Urinary bladder (tissue), 4 donors: ENCODE results near the gene LCN15. TPM values are rescaled to one million over a fixed set of nuclear protein-coding genes. Genes with fewer than 3 reads are reported as not detected.
"Not testable (repeated sequence)": the region's sequence is repeated elsewhere in the genome, so short reads cannot be mapped to it uniquely, and the experiment has no call there.

Experiments
- DNase-seq: peaks from one replicate; pipeline ENCODE4 v3.0.0-alpha.2; 2015; ENCODE audit errors: extremely low spot score
- H3K27ac ChIP-seq: one replicate; pipeline ENCODE4 v1.5.1; 2013; ENCODE audit warnings: low read depth, mild to moderate bottlenecking, moderate library complexity
- H3K36me3 ChIP-seq: one replicate; pipeline ENCODE4 v1.6.1; 2013; ENCODE audit warnings: mild to moderate bottlenecking, moderate library complexity; ENCODE audit not compliant: insufficient read depth
- H3K4me1 ChIP-seq: one replicate; pipeline ENCODE4 v1.6.1; 2013; ENCODE audit warnings: mild to moderate bottlenecking, moderate library complexity; ENCODE audit not compliant: insufficient read depth
- H3K4me3 ChIP-seq: one replicate; pipeline ENCODE4 v1.5.1; 2013; ENCODE audit warnings: low read depth, low read length
- WGBS: extraction: QIAGEN DNeasy Blood & Tissue Kit; methylation state at CpG from one replicate; pipeline ENCODE4 v1.1.7; 2013; 5-methylcytosine and 5-hydroxymethylcytosine counted together
- polyA plus RNA-seq: library from polyadenylated mRNA; stranded (reverse); fragments of 200-250 nt; gene quantifications from one replicate; pipeline ENCODE4 v1.2.3, GENCODE V29; 2013
- total RNA-seq: library from RNA; depleted of rRNA; stranded (reverse); fragments of >200 nt; gene quantifications from one replicate; pipeline ENCODE4 v1.2.3, GENCODE V29; 2014
- donor health status: healthy with polysubstance abuse.
- donor health status: healthy.

Gene LCN15
- total and polyA plus RNA-seq, 2 donors, result not detected

DNA sequence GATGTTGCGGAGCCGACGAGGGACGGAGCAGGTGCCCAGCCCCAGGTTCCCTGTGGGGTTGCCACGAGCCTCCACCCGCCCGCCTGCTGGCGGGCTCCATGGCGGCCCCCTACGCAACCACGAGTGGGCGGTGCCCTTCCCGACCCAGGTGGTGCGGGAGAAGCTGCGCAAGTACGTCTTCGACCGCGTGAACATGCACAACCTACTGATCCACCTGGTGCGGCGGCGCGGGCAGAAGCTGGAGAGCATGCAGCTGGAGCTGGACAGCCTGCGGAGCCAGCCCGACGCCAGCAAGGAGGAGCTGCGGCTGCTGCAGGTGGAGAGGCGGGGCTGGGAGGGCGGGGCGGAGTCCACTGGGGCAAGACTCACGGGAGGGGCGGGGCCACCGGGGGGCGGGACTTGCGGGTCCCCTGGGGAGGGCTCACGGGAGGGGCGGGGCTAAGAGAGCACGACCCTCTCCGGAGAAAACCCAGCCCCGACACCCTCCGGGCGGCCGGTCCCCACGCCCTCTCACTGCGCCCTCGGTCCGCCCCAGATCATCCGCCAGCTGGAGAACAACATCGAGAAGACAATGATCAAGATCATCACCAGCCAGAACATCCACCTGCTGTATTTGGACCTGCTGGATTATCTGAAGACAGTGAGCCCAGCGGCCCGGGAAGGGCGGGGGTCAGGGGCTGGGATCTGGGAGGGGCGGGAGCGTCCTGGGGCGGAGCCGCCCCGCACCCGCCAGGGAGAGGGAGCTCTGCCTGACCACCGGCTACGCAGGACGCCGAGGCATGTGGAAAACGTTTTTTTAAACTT lies 35.7 kb upstream of the LCN15 start:
- DNase-seq, result no peak
- H3K27ac ChIP-seq, result peak overlapping the region; percentile 48
- H3K4me3 ChIP-seq, result peak overlapping the region; percentile 24
- H3K4me1 ChIP-seq, result peaks cover 1% of the 10 kb centered on the region
- H3K36me3 ChIP-seq, result no peaks in the 10 kb centered on the region
- under 1% methylated on average over 62 of the region's 63 CpGs for WGBS

DNA sequence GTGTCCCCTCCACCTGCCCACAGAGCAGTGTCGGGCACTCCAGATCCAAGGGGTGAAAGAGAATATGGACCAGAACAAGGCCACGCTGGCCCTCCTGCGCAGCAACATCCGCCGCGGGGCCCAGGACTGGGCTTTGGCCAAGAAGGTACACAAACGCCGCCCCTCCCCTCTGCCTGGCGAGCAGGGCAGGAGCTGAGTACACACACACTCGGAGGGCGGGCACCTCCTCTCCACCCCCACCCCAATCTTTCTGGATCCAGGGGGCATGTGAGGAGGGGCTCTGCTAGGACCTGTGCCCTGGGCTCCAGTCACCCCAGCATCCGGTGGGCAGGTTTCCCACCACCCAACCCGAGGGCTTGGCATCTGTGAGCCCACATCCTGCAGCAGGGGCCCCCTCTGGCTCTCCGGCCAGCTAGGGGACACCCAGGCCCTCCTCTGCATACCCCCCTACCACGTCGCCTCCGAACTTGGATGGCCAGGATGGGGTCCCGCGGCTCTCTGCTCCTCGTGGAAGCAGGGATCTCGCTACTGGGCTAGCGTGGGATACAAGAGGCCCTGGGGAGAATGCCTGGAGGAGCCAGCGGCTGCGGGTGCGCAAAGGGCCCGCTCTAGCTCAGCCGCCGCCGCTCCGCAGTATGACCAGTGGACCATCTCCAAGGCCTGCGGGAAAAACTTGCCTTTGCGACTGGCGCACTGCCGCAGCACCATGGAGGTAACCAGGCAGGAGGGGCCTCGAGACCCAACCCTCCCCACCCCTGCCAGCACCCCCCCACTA lies 34.9 kb upstream of the LCN15 start:
- WGBS, result 27% methylated on average over 35 of the region's 35 CpGs
- H3K36me3 ChIP-seq, result no peaks in the 10 kb centered on the region
- H3K4me3 ChIP-seq, result peak overlapping the region; percentile 24
- H3K4me1 ChIP-seq, result peaks cover 1% of the 10 kb centered on the region
- DNase-seq, result no peak
- H3K27ac ChIP-seq, result peak overlapping the region; percentile 48

DNA sequence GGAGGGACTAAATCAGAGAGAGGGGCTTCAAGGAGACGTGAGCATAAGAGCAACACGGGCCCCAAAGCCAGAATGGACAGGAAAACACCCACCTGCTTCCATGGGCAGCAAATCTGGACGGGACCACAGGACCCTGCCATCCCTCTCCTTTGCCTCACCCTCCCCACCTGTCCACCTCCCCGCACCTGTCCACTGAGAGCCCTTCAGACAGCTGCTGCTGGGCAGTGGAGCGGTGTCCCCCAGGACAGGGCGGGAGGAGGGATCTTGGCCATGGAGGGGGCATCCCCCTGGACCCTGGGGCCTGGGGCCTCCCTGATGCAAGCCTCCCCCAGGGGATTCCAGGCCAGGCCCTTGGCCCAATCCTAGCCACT lies 34.4 kb upstream of the LCN15 start:
- Histone ChIP-seq H3K36me3 (no peaks in the 10 kb centered on the region), H3K4me3 (no peak overlapping the region), H3K4me1 (peaks cover 1% of the 10 kb centered on the region), H3K27ac (no peak overlapping the region)
- DNase-seq, result no peak
- 83% methylated on average over 6 of the region's 6 CpGs for WGBS

DNA sequence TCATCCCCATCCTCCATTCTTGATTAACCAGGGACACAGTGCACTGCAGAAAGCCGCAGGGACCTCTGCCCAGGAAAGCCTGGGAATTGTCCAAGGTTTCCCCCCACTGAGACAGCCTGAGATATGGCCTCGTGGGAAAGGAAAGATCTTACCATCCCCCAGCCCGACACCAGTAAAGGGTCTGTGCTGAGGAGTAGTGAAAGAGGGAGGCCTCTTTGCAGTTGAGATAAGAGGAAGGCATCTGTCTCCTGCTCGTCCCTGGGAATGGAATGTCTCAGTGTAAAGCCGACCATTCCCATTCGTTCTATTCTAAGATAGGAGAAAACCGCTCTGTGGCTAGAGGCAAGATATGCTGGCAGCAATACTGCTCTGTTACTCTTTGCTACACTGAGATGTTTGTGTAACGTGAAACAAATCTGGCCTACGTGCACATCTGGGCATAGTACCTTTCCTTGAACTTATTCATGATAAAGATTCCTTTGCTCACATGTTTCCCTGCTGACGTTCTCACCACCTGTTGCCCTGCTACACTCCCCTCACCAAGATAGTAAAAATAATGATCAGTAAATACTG lies 32.5 kb upstream of the LCN15 start:
- H3K27ac ChIP-seq, H3K4me1 ChIP-seq, DNase-seq, H3K36me3 ChIP-seq, H3K4me3 ChIP-seq: not testable (repeated sequence)
- WGBS, result 4% methylated on average over 10 of the region's 10 CpGs

DNA sequence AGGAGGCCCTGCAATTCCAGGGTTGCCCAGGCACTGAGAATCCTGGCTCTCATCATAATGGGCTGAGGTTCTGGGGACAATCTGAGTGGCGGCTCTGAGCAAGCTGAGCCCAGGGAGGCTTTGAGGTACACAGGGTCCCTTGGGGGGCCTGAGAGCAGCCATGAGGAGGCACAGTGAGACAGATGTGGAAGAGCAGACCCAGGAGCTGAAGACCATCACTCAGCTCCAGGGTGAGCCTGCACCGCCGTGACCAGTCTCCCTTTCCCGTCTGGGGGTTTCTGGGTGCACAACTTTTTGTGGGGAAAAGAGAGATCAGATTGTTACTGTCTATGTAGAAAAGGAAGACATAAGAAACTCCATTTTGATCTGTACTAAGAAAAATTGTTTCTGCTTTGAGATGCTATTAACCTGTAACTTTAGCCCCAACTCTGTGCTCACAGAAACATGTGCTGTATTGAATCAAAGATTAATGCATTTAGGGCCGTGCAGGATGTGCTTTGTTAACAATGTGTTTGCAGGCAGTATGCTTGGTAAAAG lies 32.0 kb upstream of the LCN15 start, which contains the start of gene CCDC183:
TSS of gene CCDC183 (plus strand) at position 101 of the 537 bp plus-strand sequence. CDS start at position 161, 60 bp downstream.
- no peak within 1 kb of the TSS for H3K4me3 ChIP-seq
- peaks cover 1% of the 10 kb centered on the region for H3K4me1 ChIP-seq
- no peak within 1 kb of the TSS for H3K27ac ChIP-seq
- no peak for DNase-seq
- 39% methylated on average over 5 of the region's 5 CpGs for WGBS
- H3K36me3 ChIP-seq, result no peaks in the 10 kb centered on the region

DNA sequence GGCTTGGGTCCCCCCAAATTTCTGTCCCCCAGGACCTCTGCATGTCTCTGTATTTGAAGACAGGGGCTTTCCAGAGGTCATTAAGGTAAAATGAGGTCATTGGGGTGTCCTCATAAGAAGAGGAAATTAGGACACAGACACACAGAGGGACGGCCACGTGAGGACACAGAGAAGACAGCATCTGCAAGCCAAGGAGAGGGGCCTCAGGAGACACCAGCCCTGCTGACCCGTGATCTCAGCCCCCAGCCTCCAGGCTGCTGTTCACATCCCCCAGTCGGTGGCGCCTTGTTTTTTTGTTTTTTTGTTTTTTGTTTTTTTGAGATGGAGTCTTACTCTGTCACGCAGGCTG lies 30.7 kb upstream of the LCN15 start:
- no peaks in the 10 kb centered on the region for H3K36me3 ChIP-seq
- H3K4me3 ChIP-seq, result no peak overlapping the region
- WGBS, result 79% methylated on average over 6 of the region's 6 CpGs
- DNase-seq, result no peak
- H3K4me1 ChIP-seq, result peaks cover under 1% of the 10 kb centered on the region
- no peak overlapping the region for H3K27ac ChIP-seq

DNA sequence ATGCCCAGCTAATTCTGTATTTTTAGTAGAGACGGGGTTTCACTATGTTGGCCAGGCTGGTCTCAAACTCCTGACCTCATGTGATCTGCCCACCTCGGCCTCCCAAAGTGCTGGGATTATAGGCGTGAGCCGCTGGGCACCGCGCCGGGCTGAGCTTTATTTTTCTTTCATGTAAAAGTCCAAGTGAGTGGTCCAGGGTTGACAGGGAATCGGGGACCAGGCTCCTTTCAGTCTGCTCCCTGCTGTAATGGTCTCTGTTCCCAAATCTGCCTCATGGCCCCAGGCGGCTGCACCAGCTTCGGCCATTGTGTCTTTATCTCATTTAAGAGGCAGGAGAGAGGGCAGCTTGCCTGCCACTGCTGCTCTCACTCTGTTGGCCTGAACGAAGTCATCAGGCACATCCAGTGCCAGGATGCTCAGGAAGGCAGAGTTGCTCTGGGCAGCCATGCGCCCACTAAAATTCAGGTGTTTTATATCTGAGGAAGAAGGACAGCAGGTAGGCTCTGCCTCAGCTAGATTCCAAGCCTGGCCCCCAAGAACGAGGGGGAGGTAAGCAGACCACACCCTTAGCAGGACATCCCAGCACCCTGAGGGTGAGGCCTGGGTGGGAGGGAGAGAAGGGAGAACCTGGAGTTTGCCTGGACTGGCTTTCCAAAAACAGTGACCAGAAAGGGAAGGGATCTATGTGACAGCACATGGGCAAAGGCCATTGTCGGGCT lies 30.1 kb upstream of the LCN15 start:
- no peaks in the 10 kb centered on the region for H3K36me3 ChIP-seq
- no peaks in the 10 kb centered on the region for H3K4me1 ChIP-seq
- WGBS, result 86% methylated on average over 14 of the region's 14 CpGs
- no peak overlapping the region for H3K27ac ChIP-seq
- DNase-seq, result no peak
- no peak overlapping the region for H3K4me3 ChIP-seq

DNA sequence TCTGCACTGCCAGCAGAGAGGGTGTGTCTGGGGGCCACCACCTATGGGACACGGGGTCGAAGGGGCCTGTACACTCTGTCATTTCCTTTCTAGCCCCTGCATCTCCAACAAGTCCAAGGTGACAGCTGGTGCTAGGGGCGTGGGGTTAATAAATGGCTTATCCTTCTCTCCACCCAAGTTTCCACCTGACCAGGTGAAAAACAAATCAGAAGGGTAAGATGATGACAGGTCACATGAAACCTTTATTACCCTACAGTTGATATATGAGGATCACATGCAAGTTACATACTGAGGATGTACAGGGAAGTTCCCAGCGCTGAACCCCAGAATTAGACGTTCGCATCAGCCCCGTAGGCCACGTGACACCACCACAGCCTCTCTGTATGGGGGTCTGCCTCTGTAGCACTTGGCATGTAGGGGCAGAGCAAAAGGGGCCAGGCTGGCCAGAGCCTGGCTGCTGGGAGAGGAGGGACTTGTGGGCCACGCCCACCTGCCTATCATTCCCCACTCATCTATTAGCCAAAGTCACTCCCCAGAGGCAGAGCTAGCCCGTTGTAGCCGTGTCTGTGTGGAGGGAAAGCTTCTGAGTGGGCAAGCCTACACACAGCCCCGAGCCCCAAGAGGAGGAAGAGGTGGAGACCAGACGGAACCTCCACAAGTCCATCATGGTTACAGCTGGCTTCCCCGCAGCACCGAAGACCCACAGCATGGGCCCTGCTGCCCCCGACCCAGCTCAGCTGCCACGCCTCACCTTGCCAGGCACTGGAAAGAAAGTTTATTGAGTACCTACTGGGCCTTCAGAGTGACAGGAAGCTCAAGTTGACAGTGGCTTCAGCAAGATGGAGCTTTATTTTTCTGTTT lies 29.0 kb upstream of the LCN15 start:
- H3K4me3 ChIP-seq, result no peak overlapping the region
- H3K4me1 ChIP-seq, result no peaks in the 10 kb centered on the region
- no peaks in the 10 kb centered on the region for H3K36me3 ChIP-seq
- WGBS, result 76% methylated on average over 17 of the region's 17 CpGs
- H3K27ac ChIP-seq, result no peak overlapping the region
- no peak for DNase-seq

DNA sequence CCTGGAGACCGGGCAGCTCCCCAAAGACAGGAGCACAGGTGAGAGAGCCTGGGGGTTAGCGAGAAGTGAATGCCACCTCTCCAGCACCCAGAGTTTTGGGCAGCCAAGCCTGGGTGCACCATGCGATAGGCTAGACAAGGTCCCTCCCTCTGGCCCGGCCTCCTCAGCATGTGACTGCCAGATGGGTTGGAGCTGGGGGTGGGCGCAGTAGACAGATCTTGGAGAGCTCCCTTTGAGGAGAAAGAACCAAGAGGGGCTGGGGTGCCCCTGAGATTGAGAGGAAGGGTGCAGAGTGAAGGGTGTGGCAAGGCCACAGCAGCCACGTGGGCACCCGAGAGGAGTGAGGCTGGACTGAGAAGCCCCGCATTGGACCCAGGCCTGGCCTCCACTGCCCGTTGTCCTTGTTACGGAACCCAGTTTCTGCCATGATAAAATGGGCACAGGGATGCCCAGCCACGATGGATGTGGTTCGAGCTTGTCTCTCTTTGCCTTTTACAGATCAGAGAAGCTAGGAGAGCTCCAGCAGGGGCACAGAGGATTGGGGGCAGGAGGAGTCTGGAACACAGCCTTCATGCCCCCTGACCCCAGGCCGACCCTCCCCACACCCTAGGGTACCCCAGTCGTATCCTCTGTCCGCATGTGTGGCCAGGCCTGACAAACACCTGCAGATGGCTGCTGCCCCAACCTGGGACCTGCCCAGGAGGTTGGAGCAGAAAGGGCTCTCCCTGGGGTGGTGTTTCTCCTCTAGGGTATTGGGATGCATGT lies 28.2 kb upstream of the LCN15 start:
- DNase-seq, result no peak
- Histone ChIP-seq H3K27ac (no peak overlapping the region), H3K36me3 (no peaks in the 10 kb centered on the region), H3K4me3 (no peak overlapping the region), H3K4me1 (no peaks in the 10 kb centered on the region)
- 81% methylated on average over 15 of the region's 15 CpGs for WGBS

DNA sequence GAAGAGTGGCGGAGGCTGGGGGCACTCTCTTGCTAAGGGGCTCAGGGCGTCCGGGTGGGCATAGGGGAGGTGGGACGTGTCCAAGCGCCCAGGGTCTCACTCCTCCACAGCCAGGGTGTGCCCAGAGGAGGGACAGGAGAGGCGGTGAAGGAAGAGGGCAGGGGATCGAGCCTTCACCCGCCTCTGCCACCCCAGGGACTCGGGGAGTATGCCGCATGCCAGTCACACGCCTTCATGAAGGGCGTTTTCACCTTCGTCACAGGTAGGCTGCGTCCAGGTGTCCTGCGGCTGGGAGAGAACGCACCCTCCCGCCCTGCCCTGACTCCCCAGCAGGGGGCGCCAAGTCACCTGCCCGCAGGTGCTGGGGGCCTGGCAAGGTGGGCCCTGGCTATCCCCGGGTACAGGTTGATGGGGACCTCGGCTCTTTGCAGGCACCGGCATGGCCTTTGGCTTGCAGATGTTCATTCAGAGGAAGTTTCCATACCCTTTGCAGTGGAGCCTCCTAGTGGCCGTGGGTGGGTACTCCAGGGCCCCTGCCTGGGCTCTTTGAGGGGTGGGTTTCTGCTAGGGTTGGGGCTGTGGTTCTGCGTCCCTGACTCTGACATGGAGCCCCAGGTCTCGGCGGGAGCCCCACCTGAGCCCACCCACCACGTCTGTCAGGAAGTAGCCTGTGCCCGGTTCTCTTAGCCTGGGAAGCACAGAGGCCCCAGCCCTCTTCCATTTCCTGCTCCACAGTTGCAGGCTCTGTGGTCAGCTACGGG lies 27.4 kb upstream of the LCN15 start:
- Histone ChIP-seq H3K4me1 (no peaks in the 10 kb centered on the region), H3K36me3 (no peaks in the 10 kb centered on the region), H3K4me3 (peak overlapping the region; percentile 65), H3K27ac (peak overlapping the region; percentile 93)
- no peak for DNase-seq
- WGBS, result 3% methylated on average over 29 of the region's 29 CpGs

DNA sequence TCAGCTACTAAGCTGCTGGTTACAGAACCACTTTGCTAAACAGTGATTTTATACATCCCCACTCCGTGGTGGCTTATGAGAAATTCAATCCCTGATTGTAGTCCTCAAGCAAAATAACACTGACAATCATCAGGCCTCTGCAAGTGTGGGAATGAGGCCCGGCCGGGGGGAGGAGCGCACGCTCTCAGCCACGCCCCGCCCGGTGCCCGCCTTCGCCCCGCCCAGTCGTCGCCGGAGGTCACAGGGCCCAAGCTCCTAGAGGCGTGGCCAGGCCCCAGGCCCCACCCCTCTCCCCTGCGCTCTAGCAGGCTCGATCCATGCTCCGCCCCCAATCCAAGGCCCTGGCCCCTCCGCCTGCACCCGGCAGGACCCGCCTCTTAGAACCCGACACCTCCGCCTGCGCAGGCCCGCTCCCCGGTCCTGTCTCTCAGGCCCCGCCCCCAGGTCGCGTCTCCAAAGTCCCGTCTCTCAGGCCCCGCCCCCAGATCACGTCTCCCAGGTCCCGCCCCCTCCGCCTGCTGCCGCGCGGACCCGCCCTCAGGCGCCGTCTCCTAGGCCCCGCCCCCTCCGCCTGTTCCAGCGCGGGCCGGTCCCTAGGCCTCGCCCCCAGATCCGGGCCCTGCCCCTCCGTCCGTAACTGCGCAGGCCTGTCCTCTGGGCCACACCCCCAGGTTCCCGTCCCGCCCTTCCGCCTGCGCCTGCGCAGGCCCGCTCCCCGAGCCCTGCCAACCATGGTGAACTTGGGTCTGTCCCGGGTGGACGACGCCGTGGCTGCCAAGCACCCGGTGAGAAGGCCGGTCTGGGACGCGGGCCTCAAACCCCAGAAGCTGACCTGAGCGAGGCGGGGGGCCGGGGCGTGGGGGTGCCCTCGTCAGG lies 26.6 kb upstream of the LCN15 start, which contains the start of gene TMEM141:
TSS of gene TMEM141 (plus strand) at position 705 of the 876 bp plus-strand sequence. CDS start at position 732, 27 bp downstream.
- Histone ChIP-seq H3K4me3 (peak within 1 kb of the TSS; percentile 65), H3K4me1 (no peaks in the 10 kb centered on the region), H3K27ac (peak within 1 kb of the TSS; percentile 93), H3K36me3 (no peaks in the 10 kb centered on the region)
- peak; percentile 96 for DNase-seq
- 2% methylated on average over 70 of the region's 70 CpGs for WGBS
